Measurements from ENCODE around the gene BIRC3. TPM values are rescaled to one million over a fixed set of nuclear protein-coding genes. Genes with fewer than 3 reads are reported as not detected.
"Not testable (repeated sequence)": the region's sequence is repeated elsewhere in the genome, so short reads cannot be mapped to it uniquely, and the experiment has no call there.

The BIRC3 gene
- total and polyA plus RNA-seq, 8 donors: 0.58 to 137 (median 44.8) TPM

DNA sequence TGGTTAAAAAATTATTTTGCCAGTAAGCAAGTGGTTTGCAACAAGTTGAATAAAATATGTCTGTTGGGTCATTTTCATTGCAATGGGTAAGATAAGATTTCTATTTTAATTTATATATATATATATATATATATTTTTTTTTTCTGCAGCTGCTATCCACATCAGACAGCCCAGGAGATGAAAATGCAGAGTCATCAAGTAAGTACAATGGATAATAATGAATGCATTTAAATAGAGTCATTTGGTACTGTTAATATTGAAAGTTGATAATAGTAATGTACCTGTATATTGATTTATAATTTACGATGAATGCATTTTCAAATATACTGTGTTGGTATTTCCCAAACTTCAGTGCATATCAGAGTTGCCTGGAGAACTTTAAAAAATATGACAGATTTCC lies 11.5 kb downstream of the BIRC3 start:
- TF ChIP-seq, protein P1, sequence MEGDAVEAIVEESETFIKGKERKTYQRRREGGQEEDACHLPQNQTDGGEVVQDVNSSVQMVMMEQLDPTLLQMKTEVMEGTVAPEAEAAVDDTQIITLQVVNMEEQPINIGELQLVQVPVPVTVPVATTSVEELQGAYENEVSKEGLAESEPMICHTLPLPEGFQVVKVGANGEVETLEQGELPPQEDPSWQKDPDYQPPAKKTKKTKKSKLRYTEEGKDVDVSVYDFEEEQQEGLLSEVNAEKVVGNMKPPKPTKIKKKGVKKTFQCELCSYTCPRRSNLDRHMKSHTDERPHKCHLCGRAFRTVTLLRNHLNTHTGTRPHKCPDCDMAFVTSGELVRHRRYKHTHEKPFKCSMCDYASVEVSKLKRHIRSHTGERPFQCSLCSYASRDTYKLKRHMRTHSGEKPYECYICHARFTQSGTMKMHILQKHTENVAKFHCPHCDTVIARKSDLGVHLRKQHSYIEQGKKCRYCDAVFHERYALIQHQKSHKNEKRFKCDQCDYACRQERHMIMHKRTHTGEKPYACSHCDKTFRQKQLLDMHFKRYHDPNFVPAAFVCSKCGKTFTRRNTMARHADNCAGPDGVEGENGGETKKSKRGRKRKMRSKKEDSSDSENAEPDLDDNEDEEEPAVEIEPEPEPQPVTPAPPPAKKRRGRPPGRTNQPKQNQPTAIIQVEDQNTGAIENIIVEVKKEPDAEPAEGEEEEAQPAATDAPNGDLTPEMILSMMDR (IDR thresholded peaks at IDR 0.05): no peak
- TF ChIP-seq EP300 (IDR thresholded peaks at IDR 0.05) (no peak), POLR2AphosphoS5 (IDR thresholded peaks at IDR 0.05) (no peak), POLR2A (IDR thresholded peaks at IDR 0.05) (no peak)
- H3K9me3 ChIP-seq: no peaks in the 10 kb centered on the region
- H3K4me3 ChIP-seq: no peak overlapping the region
- 95 to 100% (median 98%) methylated on average over 1 of the region's 1 CpG for WGBS, 5 donors
- H3K27ac ChIP-seq: no peak overlapping the region
- no peaks in the 10 kb centered on the region for H3K27me3 ChIP-seq
- H3K4me1 ChIP-seq: peaks cover 0 to 13% (median 0%) of the 10 kb centered on the region in 4 donors
- intact Hi-C loops (cut with DNase I; ENCODE audit: low total_unique reads): no loop called here
- no peak for DNase-seq
- peaks cover 46 to 100% (median 84%) of the 10 kb centered on the region in 4 donors for H3K36me3 ChIP-seq

DNA sequence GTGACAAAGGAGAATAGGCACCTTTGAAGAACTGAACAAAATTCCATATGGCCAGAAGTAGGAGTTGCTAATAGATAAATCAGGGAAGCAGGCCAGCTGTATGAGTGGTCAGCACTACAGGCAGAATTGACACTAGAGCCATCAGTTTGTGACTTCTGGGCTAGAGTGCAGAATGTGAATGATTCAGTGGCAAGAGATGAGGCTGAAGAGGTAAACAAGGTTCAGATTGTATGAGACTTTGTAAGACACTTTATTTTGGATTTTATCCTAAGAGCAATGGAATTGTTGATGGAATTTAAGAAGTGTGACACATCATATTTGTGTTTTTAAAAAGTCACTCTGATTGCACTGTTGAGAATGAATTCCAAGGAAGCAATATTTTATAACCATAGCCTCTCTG lies 12.9 kb downstream of the BIRC3 start:
- Histone ChIP-seq H3K4me1 (peaks cover 0 to 2% (median 0%) of the 10 kb centered on the region in 4 donors), H3K36me3 (peaks cover 46 to 100% (median 88%) of the 10 kb centered on the region in 4 donors), H3K27me3 (no peaks in the 10 kb centered on the region), H3K9me3 (no peaks in the 10 kb centered on the region), H3K4me3 (no peak overlapping the region), H3K27ac (no peak overlapping the region)
- TF ChIP-seq POLR2A (IDR thresholded peaks at IDR 0.05): no peak
- no peak for TF ChIP-seq EP300 (IDR thresholded peaks at IDR 0.05)
- TF ChIP-seq POLR2AphosphoS5 (IDR thresholded peaks at IDR 0.05): no peak
- TF ChIP-seq, protein P1 (IDR thresholded peaks at IDR 0.05): no peak
- intact Hi-C loops (cut with DNase I; ENCODE audit: low total_unique reads): no loop called here
- no peak for DNase-seq

DNA sequence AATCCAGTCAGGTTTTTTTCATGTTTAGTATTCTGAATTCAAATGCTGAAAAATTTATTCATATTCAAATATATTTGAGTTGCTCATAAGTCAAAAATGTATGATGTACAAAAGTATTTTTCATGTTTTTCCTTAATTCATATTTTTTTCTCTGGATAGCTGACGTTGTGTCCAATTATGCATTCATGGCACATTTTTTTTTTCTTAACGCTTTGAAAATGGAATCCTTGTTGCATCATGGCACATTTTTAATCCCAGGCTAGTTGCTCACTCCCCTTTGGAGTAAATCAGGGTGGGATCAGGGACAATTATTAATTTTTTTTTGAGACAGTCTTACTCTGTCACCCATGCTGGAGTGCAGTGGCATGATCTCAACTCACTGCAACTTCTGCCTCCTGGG lies 14.1 kb downstream of the BIRC3 start:
- no peak for DNase-seq
- no peaks in the 10 kb centered on the region for H3K9me3 ChIP-seq
- no peaks in the 10 kb centered on the region for H3K4me1 ChIP-seq
- no peaks in the 10 kb centered on the region for H3K27me3 ChIP-seq
- peaks cover 47 to 100% (median 94%) of the 10 kb centered on the region in 4 donors for H3K36me3 ChIP-seq
- TF ChIP-seq POLR2AphosphoS5 (IDR thresholded peaks at IDR 0.05) (no peak), EP300 (IDR thresholded peaks at IDR 0.05) (no peak)
- WGBS, 5 donors: 87 to 92% (median 89%) methylated on average over 2 of the region's 2 CpGs
- H3K27ac ChIP-seq: no peak overlapping the region
- H3K4me3 ChIP-seq: no peak overlapping the region
- intact Hi-C loops (cut with DNase I; ENCODE audit: low total_unique reads): no loop called here

DNA sequence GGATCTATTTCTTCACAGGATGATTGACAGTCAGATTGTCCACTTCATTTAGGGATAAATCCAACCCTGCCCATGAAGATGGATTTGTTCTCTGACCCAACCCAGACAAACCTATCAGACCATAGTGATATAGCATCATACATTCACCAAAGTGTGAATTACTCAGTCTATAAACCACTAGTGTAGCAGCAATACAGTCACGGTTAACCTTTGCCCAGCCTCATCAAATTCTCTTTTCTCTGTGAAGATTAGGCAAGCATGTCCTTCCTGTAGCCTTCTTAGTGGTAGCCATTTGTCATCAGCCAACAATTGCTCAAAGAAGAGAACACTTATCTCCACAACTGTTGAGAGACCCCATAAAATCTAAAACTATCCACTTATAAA lies 15.3 kb downstream of the BIRC3 start:
- Histone ChIP-seq H3K27ac (no peak overlapping the region), H3K4me1 (no peaks in the 10 kb centered on the region), H3K4me3 (no peak overlapping the region), H3K9me3 (no peaks in the 10 kb centered on the region), H3K27me3 (no peaks in the 10 kb centered on the region), H3K36me3 (peaks cover 42 to 100% (median 95%) of the 10 kb centered on the region in 4 donors)
- TF ChIP-seq POLR2A (IDR thresholded peaks at IDR 0.05): no peak
- TF ChIP-seq EP300 (IDR thresholded peaks at IDR 0.05): no peak
- no peak for TF ChIP-seq POLR2AphosphoS5 (IDR thresholded peaks at IDR 0.05)
- TF ChIP-seq, protein P1 (IDR thresholded peaks at IDR 0.05): no peak
- intact Hi-C loops (cut with DNase I; ENCODE audit: low total_unique reads): no loop called here
- DNase-seq: no peak
- 69 to 93% (median 88%) methylated on average over 1 of the region's 1 CpG for WGBS, 5 donors

DNA sequence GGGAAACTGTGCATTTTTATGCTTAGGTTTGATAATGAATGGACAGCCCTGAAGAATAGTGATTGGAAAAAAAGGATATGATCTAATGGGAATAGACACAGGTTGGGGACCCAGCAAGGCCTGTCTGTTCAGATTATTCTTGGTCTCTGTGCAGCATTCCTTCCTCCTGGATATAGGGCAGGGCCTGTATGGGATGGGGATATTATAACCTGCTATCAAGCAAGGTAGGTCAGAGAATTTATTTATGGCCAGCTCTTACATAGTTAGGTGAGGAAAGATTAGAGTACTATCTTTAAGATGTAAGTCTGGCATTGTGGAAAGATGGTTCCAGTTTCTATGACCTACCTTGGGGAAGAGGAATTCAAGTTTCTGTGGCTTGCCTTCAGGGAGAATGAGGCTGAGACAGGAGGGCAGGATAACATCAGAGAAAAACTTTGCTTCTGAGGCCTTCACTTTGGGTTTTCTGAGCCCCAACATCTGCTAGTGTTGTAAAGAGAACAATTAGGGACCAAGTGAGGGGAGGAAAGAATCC lies 21.3 kb downstream of the BIRC3 start:
- intact Hi-C loops (cut with DNase I; ENCODE audit: low total_unique reads): no loop called here
- no peak for DNase-seq
- peaks cover 6 to 52% (median 47%) of the 10 kb centered on the region in 4 donors for H3K36me3 ChIP-seq
- H3K27ac ChIP-seq: no peak overlapping the region
- TF ChIP-seq, protein P1 (IDR thresholded peaks at IDR 0.05): no peak
- TF ChIP-seq POLR2A (IDR thresholded peaks at IDR 0.05): no peak
- no peak for TF ChIP-seq EP300 (IDR thresholded peaks at IDR 0.05)
- TF ChIP-seq POLR2AphosphoS5 (IDR thresholded peaks at IDR 0.05): no peak
- peaks cover 0 to 9% (median 0%) of the 10 kb centered on the region in 4 donors for H3K4me1 ChIP-seq
- no peaks in the 10 kb centered on the region for H3K27me3 ChIP-seq
- H3K4me3 ChIP-seq: no peak overlapping the region
- H3K9me3 ChIP-seq: no peaks in the 10 kb centered on the region

DNA sequence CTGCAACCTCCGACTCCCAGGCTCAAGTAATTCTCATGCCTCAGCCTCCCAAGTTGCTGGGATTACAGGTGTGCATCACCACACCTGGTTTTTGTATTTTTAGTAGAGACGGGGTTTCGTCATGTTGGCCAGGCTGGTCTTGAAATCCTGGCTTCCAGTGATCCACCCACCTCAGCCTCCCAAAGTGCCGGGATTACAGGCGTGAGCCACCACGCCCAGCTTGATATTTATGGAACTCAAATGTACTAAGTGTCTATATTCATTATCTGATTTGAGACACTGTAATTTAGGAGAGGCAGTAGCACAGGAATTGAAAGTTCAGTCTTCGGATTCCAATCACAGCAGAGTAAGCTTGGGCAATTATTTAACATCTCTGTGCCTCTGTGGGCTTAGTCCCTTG lies 24.0 kb downstream of the BIRC3 start:
- not testable (repeated sequence) for DNase-seq, H3K9me3 ChIP-seq, H3K27me3 ChIP-seq, H3K4me3 ChIP-seq
- intact Hi-C loops (cut with DNase I; ENCODE audit: low total_unique reads): loop anchor here (10.0 kb wide), 1 partner anchor 153 kb away; no protein-coding TSS in a partner anchor
- H3K27ac ChIP-seq: peak overlapping the region in 1 of 5 donors; percentile 22
- H3K4me1 ChIP-seq: peaks cover 0 to 16% (median 7%) of the 10 kb centered on the region in 4 donors
- peaks cover 0 to 26% (median 23%) of the 10 kb centered on the region in 4 donors for H3K36me3 ChIP-seq
- 65 to 76% (median 72%) methylated on average over 7 of the region's 7 CpGs for WGBS, 5 donors

All from stomach (tissue), 9 donors.